H9 (cell line): ENCODE results near the gene CYP1B1. TPM values are rescaled to one million over a fixed set of nuclear protein-coding genes. Genes with fewer than 3 reads are reported as not detected.

ENCODE experiments used
- DNase-seq: peaks from one replicate; pipeline ENCODE4 v3.0.0-alpha.2; 2017
- H2AFZ ChIP-seq: one replicate; pipeline ENCODE4 v1.6.1; 2013; ENCODE audit warnings: mild to moderate bottlenecking, low read length, control low read depth, moderate library complexity
- H2AK5ac ChIP-seq: 2 replicates; pipeline ENCODE4 v1.6.1; 2013; ENCODE audit warnings: low read length, control low read depth, mixed read lengths; ENCODE audit not compliant: insufficient read length
- H2BK120ac ChIP-seq: one replicate; pipeline ENCODE4 v1.6.1; 2013; ENCODE audit warnings: low read depth, mild to moderate bottlenecking, low read length, control low read depth, inconsistent platforms; ENCODE audit not compliant: poor library complexity, severe bottlenecking
- H2BK12ac ChIP-seq: 2 replicates; pipeline ENCODE4 v1.6.1; 2013; ENCODE audit warnings: low read length, control low read depth, mixed read lengths, low read depth; ENCODE audit not compliant: insufficient read length
- H2BK15ac ChIP-seq: 2 replicates; pipeline ENCODE4 v1.6.1; 2013; ENCODE audit warnings: low read depth, low read length, control low read depth
- H2BK20ac ChIP-seq: one replicate; pipeline ENCODE4 v1.6.1; 2013; ENCODE audit warnings: low read depth, mild to moderate bottlenecking, low read length, control low read depth, inconsistent platforms; ENCODE audit not compliant: poor library complexity, severe bottlenecking
- H2BK5ac ChIP-seq: 2 replicates; pipeline ENCODE4 v1.6.1; 2013; ENCODE audit warnings: low read length, control low read depth, mixed read lengths; ENCODE audit not compliant: insufficient read length
- H3K14ac ChIP-seq: 2 replicates; pipeline ENCODE4 v1.6.1; 2013; ENCODE audit warnings: low read length, control low read depth; ENCODE audit not compliant: insufficient read depth
- H3K18ac ChIP-seq: 2 replicates; pipeline ENCODE4 v1.6.1; 2013; ENCODE audit warnings: low read depth, mild to moderate bottlenecking, mixed read lengths, low read length, control low read depth; ENCODE audit not compliant: insufficient read length
- H3K23ac ChIP-seq: 2 replicates; pipeline ENCODE4 v1.6.1; 2013; ENCODE audit warnings: low read length, control low read depth, mixed read lengths, low read depth; ENCODE audit not compliant: insufficient read length
- H3K23me2 ChIP-seq: 2 replicates; pipeline ENCODE4 v1.6.1; 2013; ENCODE audit warnings: low read depth, mild to moderate bottlenecking, mixed read lengths, low read length, control low read depth; ENCODE audit not compliant: insufficient read length, poor library complexity, severe bottlenecking
- H3K27ac ChIP-seq: 2 replicates; pipeline ENCODE4 v1.5.1; 2013; ENCODE audit warnings: low read length, control low read depth, mixed read lengths, low read depth; ENCODE audit not compliant: insufficient read length
- H3K27me3 ChIP-seq: 2 replicates; pipeline ENCODE4 v1.6.1; 2013; ENCODE audit warnings: low read length, control low read depth, inconsistent platforms; ENCODE audit not compliant: insufficient read depth
- H3K4ac ChIP-seq: 2 replicates; pipeline ENCODE4 v1.6.1; 2013; ENCODE audit warnings: low read depth, mild to moderate bottlenecking, control low read depth, inconsistent platforms, low read length, moderate library complexity
- H3K4me1 ChIP-seq: 2 replicates; pipeline ENCODE4 v1.6.1; 2013; ENCODE audit warnings: low read length, control low read depth, inconsistent platforms; ENCODE audit not compliant: insufficient read depth
- H3K4me2 ChIP-seq: 2 replicates; pipeline ENCODE4 v1.6.1; 2013; ENCODE audit warnings: low read length, control low read depth, mixed read lengths; ENCODE audit not compliant: insufficient read length, insufficient read depth
- H3K56ac ChIP-seq: 2 replicates; pipeline ENCODE4 v1.6.1; 2013; ENCODE audit warnings: low read depth, mild to moderate bottlenecking, mixed read lengths, low read length, control low read depth; ENCODE audit not compliant: insufficient read length
- H3K79me1 ChIP-seq: 2 replicates; pipeline ENCODE4 v1.6.1; 2013; ENCODE audit warnings: low read depth, mild to moderate bottlenecking, moderate library complexity, low read length, control low read depth, inconsistent platforms; ENCODE audit not compliant: insufficient read depth, poor library complexity, severe bottlenecking
- H3K79me2 ChIP-seq: 2 replicates; pipeline ENCODE4 v1.6.1; 2013; ENCODE audit warnings: low read length, control low read depth, inconsistent platforms; ENCODE audit not compliant: insufficient read depth
- H3K9ac ChIP-seq: 2 replicates; pipeline ENCODE4 v1.6.1; 2013; ENCODE audit warnings: low read length, control low read depth, mixed read lengths; ENCODE audit not compliant: insufficient read length; ENCODE audit errors: extremely low read depth
- H3K9me3 ChIP-seq: one replicate; pipeline ENCODE4 v1.6.1; 2013; ENCODE audit warnings: low read depth, low read length, inconsistent platforms; ENCODE audit not compliant: control insufficient read depth
- H3T11ph ChIP-seq: one replicate; pipeline ENCODE4 v1.6.1; 2013; ENCODE audit warnings: mild to moderate bottlenecking, low read length, control low read depth, inconsistent platforms
- H4K20me1 ChIP-seq: one replicate; pipeline ENCODE4 v1.6.1; 2013; ENCODE audit not compliant: control insufficient read depth, insufficient read length, insufficient read depth
- H4K5ac ChIP-seq: 2 replicates; pipeline ENCODE4 v1.6.1; 2013; ENCODE audit warnings: low read depth, mild to moderate bottlenecking, mixed read lengths, low read length, control low read depth; ENCODE audit not compliant: insufficient read length
- H4K8ac ChIP-seq: replicated peaks from 2 replicates; pipeline ENCODE4 v1.6.1; 2013; ENCODE audit warnings: low read length, control low read depth, mixed read lengths, low read depth; ENCODE audit not compliant: insufficient read length
- H4K91ac ChIP-seq: 2 replicates; pipeline ENCODE4 v1.6.1; 2013; ENCODE audit warnings: low read depth, mild to moderate bottlenecking, moderate library complexity, mixed read lengths, low read length, control low read depth; ENCODE audit not compliant: insufficient read length
- H3K27ac Mint-ChIP-seq, 3 experiments: 2 replicates in 2 of 3; 3 replicates in 1 of 3; pipeline ENCODE4 v1.8.0; 2020 to 2021; ENCODE audit warnings: mixed read lengths in 3 of 3, mild to moderate bottlenecking in 1 of 3, moderate library complexity in 1 of 3
- H3K27me3 Mint-ChIP-seq: 2 replicates; pipeline ENCODE4 v1.8.0; 2021; ENCODE audit warnings: low read depth, mild to moderate bottlenecking, moderate library complexity, mixed read lengths
- H3K36me3 Mint-ChIP-seq, 3 experiments: 2 replicates in 2 of 3; 3 replicates in 1 of 3; pipeline ENCODE4 v1.8.0; 2020 to 2021; ENCODE audit warnings: low read depth in 3 of 3, mixed read lengths in 3 of 3; ENCODE audit not compliant: insufficient read depth in 1 of 3
- H3K4me1 Mint-ChIP-seq, 2 experiments: 2 replicates each; pipeline ENCODE4 v1.8.0; 2020; ENCODE audit warnings: mixed read lengths in 2 of 2
- H3K4me3 Mint-ChIP-seq, 2 experiments: 2 replicates in 1 of 2; 3 replicates in 1 of 2; pipeline ENCODE4 v1.8.0; 2020 to 2021; ENCODE audit warnings: mild to moderate bottlenecking in 2 of 2, mixed read lengths in 2 of 2, moderate library complexity in 1 of 2
- H3K9me3 Mint-ChIP-seq, 2 experiments: 2 replicates in 1 of 2; 3 replicates in 1 of 2; pipeline ENCODE4 v1.8.0; 2020; ENCODE audit warnings: mild to moderate bottlenecking in 2 of 2, mixed read lengths in 2 of 2, moderate library complexity in 1 of 2
- CTCF ChIP-seq: fragments of 200-600 bp; sonication (generic); conservative IDR thresholded peaks from 3 replicates; pipeline ENCODE4 v1.8.0; 2021; ENCODE audit warnings: antibody characterized with exemption, mild to moderate bottlenecking
- WGBS: extraction: QIAGEN DNeasy Blood & Tissue Kit; methylation state at CpG from one replicate; pipeline ENCODE4 v1.1.7; 2013; ENCODE audit warnings: missing lambda C conversion rate, low lambda C conversion rate, mixed read lengths; ENCODE audit not compliant: insufficient read length; ENCODE audit errors: extremely low coverage; 5-methylcytosine and 5-hydroxymethylcytosine counted together
- total RNA-seq: library from RNA; stranded (reverse); gene quantifications from 2 replicates; pipeline ENCODE4 v1.2.1, GENCODE V29; 2021

The CYP1B1 gene
- total RNA-seq, 1 experiment from 2014 or later, result 2.7 TPM

GRCh38 chr2:38029512-38029911 lies 46.4 kb downstream of the CYP1B1 start:
- no peak overlapping the region for H2BK120ac ChIP-seq
- WGBS, result no CpG with 5 or more reads among the region's 5 CpGs

More at GRCh38 chr2:38029512-38029911, 46.4 kb downstream of the CYP1B1 start:
- H3K4me3 Mint-ChIP-seq, result no peak overlapping the region
- no peak overlapping the region for H3K27ac Mint-ChIP-seq
- H2BK12ac ChIP-seq, result no peak overlapping the region
- no peak overlapping the region for H3K18ac ChIP-seq
- H3K27me3 Mint-ChIP-seq, result no peaks in the 10 kb centered on the region; the same call in 1 of the 2 replicates
- H3K79me2 ChIP-seq, result no peaks in the 10 kb centered on the region
- no peaks in the 10 kb centered on the region for H3K9me3 Mint-ChIP-seq
- no peaks in the 10 kb centered on the region for H3K9me3 ChIP-seq
- H2BK15ac ChIP-seq, result no peak overlapping the region
- H3K4me2 ChIP-seq, result no peak overlapping the region
- no peak overlapping the region for H3K4ac ChIP-seq
- H4K91ac ChIP-seq, result no peak overlapping the region
- no peak overlapping the region for H4K8ac ChIP-seq
- H3K23ac ChIP-seq, result no peak overlapping the region
- H3K9ac ChIP-seq, result no peak overlapping the region
- no peak overlapping the region for H2BK20ac ChIP-seq
- no peaks in the 10 kb centered on the region for H3K79me1 ChIP-seq
- TF ChIP-seq CTCF, result no peak
- no peaks in the 10 kb centered on the region for H3K36me3 Mint-ChIP-seq
- no peak overlapping the region for H2BK5ac ChIP-seq
- H3K56ac ChIP-seq, result no peak overlapping the region
- no peaks in the 10 kb centered on the region for H4K20me1 ChIP-seq
- DNase-seq, result no peak
- H3K4me1 Mint-ChIP-seq, result peaks cover 0 to 6% of the 10 kb centered on the region in 2 experiments; a peak in 1 of 4 replicates
- H3T11ph ChIP-seq, result no peak overlapping the region
- H4K5ac ChIP-seq, result no peak overlapping the region
- no peak overlapping the region for H3K14ac ChIP-seq
- no peak overlapping the region for H3K27ac ChIP-seq
- H2AK5ac ChIP-seq, result no peak overlapping the region
- H3K23me2 ChIP-seq, result no peaks in the 10 kb centered on the region
- H3K4me1 ChIP-seq, result 0 out of 2 replicates have a peak, but pooled peaks cover 3% of the 10 kb centered on the region
- H3K27me3 ChIP-seq, result no peaks in the 10 kb centered on the region
- no peak overlapping the region for H2AFZ ChIP-seq
